ENCODE data around the gene PRELID2.

DNA sequence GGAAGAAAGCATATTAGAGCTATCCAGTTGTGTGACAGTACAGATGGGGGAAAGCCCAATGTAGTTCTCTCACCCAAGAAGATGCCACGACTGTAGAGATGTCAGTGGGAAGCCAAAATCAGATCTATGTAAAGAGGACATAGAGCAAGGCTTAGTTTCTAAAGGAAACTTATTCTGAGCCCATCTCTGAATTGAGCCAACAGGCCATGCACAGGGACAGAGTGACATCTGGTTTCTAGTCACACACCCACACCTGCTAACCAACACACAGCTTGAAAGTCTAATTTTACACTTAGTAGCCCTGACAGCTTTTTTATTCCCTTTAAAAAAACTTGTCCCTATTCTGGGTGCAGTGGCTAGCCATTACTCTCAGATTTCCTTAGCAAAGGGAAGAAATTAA is 22.3 kb downstream of the PRELID2 start:
- TF ChIP-seq, protein P1, sequence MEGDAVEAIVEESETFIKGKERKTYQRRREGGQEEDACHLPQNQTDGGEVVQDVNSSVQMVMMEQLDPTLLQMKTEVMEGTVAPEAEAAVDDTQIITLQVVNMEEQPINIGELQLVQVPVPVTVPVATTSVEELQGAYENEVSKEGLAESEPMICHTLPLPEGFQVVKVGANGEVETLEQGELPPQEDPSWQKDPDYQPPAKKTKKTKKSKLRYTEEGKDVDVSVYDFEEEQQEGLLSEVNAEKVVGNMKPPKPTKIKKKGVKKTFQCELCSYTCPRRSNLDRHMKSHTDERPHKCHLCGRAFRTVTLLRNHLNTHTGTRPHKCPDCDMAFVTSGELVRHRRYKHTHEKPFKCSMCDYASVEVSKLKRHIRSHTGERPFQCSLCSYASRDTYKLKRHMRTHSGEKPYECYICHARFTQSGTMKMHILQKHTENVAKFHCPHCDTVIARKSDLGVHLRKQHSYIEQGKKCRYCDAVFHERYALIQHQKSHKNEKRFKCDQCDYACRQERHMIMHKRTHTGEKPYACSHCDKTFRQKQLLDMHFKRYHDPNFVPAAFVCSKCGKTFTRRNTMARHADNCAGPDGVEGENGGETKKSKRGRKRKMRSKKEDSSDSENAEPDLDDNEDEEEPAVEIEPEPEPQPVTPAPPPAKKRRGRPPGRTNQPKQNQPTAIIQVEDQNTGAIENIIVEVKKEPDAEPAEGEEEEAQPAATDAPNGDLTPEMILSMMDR (conservative IDR thresholded peaks at IDR 0.05; ENCODE audit: low read length): no peak
- no peak for TF ChIP-seq EZH2phosphoT487 (IDR thresholded peaks at IDR 0.05; ENCODE audit: borderline replicate concordance)
